Measurements from ENCODE around the gene SLAIN2.
"Not testable (repeated sequence)": the region's sequence is repeated elsewhere in the genome, so short reads cannot be mapped to it uniquely, and the experiment has no call there.

SLAIN2 gene

DNA sequence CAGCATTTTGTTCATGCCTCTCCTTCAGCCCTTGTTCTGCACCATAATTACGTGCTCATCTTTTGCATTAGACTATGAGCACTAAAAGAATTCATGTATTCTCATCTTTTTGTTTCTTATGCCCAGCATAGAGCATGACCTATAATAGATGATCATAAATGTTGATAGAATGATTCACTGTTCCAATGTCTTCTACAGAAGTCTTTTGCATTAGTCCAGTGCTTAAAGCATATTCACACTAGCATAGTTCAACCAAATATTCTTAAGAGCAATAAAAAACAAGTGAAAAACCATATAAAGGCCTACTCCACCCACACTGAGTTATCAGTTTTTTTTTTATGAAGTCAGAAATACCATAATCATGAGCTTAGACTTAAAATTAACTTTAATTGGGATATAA, 105.3 kb downstream of the SLAIN2 start:
- DNase-seq: no peak

DNA sequence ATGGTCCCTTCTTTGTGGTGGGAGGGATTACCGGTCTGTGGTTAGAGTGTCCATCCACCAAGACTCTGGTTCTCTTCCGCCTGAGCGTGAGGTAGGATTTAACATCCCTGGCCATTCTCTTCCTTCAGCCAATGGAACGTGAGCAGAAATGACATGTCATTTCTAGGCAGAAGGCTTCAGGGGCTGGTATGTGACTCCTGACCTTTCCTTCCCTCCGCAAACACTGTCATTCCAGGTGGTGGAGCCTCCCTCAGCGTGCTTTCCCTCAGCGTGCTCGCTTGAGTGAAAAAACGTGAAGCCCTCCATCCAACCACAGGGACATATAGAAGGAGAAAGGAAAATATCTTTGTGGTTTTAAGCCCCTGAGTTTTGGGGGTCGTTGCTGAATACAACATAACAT, 107.8 kb downstream of the SLAIN2 start:
- no peak for DNase-seq

DNA sequence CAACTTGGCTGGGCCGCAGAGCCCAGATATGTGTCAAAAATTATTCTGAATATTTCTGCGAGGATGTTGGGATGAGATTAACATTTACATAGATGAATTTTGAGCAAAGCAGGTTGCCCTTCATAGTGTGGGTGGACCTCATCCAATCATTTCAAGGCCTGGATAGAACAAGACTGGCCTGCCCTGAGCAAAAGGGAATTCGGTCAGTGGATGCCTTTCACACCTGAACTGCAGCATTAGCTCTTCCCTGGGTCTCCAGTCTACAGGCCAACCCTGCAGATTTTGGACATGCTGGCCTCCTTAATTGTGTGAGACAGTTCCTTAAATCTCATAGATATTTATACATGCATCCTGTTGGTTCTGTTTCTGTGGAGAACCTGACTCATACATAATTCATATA, 109.4 kb downstream of the SLAIN2 start:
- no peak for DNase-seq

DNA sequence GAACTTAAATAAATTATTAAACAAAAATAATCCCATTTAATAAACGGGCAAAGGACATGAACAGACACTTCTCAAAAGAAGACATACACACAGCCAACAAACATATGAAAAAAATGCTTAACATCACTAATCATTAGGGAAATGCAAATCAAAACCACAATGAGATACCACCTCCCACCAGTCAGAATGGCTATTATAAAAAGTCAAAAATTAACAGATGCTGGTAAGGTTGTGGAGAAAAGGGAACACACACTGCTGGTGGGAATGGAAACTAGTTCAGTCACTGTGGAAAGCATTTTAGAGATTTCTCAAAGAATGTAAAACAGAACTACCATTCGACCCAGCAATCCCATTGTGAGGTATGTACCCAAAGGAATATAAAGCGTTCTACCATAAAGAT, 110.3 kb downstream of the SLAIN2 start:
- DNase-seq: not testable (repeated sequence)

DNA sequence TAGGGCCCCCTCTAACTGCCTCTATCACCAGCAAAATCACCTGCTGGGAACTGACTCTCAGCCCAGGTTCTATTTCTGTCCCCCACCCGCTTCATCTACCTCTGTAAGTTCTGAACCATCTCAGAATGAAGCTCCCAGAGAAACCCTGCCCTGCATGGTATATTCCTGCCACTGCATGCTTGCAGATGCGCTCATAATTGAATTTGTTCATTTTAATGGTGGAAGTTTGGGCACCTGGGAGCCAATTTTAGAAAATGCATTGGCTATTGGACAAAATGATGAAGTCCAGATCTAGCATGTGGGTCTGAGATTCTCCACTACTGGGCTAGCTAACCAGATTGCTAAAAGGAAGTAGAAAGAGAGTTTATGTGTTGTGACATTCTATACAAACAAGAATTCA, 113.3 kb downstream of the SLAIN2 start:
- no peak for DNase-seq

DNA sequence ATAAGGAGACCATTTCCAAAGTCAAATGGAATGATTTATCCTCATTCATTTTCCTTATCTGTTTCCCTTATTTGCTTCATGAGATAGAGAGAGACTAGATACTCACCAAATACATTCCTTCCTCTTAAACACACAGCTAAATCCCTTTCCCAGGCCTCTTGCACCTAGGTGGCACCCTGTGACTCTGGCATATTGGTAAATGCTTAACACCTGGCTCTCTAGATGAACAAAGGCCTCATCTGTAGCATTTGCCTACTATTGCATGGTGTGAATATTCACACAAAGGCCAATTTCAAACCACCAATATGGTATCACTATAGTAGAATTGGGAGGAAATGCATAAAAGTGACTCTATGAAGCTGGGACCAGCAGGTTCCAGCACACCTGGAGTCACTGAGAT, 119.7 kb downstream of the SLAIN2 start:
- no peak for DNase-seq

DNA sequence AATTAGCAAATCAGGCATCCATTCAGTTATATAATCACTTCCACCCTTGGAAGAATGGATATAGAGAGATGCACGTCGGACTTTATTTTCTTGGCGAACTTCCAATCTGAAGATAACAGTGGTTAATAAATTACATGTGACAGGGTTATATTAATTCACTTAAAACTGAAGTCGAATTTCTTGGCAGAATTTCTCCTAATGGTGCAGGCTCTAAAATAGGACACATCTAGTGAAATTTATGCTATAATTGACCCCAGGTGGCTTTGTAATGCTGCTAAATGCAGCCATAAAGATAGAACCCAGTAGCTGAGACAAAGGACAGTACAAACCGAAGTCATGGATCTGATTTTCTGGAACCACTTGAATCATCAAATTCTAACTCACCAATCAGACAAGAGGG, 121.0 kb downstream of the SLAIN2 start:
- DNase-seq: no peak

DNA sequence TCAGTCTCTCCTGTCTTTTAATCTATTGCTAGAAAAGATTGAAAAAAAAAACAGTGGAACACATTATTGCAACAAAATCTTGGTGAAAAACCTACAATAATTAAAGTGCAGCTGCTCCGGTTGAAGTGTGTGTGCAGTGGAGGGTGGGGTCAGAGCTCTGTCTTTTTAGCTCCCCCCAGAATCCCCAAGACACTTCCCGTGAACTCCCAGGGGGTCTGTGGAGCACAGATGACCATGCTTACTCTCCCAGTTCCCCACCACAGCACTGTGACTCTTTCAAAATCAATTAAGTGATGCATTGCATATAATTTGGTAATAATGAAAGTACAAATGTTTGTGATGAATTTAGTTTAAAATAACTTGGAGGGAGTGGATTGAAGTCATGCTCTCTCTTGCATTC, 126.1 kb downstream of the SLAIN2 start:
- DNase-seq: no peak

DNA sequence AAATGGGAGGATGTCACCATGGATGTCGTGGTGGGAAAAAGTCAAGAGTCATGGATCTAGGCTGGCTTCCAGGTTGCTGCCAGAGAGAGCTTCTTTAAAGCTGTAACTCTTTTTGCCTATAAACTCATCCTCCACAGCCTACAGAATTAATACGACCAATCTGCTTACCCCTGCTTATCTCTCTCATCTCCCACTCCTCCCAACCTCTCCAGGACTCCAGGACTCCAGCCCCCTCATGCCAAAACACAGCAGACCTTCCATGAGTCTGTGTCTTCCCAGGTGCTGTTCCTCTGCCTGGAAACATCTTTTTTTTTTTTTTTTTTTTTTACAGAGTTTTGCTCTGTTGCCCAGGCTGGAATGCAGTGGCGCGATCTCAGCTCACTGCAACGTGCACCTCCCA, 126.6 kb downstream of the SLAIN2 start:
- no peak for DNase-seq

DNA sequence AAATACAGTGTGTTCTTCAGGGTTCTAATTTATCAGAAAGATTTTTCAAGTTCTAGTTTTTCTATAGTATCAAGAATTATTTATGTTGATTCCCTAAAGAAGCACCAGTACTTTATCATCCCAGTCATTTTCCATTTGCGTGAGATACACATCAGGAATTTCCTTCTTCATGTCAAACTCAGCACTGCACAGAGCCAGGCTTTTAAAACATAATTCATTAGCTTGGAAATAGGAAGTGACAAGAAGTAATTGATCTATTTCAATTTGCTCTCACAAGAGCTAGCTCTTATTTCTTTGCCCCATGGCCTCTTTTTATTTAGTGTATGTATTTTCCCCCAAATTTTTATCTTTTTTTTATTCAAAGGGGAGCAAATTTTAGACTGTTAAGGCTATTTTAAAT, 128.8 kb downstream of the SLAIN2 start:
- DNase-seq: no peak

DNA sequence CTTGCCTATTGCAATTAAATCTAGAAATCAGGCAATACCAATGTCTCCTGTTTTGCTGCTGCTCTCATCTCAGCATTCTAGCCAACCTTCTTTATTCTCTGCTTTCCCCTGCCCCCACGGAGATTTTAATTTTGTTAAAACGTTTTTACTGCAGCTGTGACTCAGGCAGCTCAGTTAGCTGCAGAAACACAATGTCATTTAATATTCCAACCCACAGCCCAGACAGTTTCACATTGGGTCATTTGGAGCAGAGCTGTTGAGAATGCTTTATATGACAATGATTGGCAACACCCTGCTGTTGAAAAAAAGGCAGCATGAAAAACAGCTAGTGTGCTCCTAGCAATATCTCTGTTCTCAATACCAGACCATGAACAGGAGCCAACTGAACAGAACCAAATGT, 129.2 kb downstream of the SLAIN2 start:
- DNase-seq: no peak

DNA sequence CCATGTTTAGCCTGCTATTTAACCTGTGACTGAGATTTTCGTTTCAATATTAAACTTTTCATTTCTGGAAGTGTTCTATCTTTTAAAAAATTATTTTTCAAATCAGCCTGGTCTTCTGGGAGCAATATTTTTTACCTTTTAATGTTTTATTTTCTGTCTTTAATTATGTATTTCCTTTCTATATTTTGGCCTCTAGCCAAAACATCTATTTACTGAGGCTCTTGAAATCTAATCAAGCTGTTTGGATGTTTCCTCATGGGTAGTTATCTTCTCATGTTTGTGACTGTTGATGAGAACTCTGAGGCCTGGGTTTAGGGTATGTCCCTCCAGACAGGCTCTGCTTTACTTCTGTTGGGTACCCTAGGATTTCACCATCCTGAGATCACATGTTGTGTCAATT, 131.5 kb downstream of the SLAIN2 start:
- DNase-seq: no peak

DNA sequence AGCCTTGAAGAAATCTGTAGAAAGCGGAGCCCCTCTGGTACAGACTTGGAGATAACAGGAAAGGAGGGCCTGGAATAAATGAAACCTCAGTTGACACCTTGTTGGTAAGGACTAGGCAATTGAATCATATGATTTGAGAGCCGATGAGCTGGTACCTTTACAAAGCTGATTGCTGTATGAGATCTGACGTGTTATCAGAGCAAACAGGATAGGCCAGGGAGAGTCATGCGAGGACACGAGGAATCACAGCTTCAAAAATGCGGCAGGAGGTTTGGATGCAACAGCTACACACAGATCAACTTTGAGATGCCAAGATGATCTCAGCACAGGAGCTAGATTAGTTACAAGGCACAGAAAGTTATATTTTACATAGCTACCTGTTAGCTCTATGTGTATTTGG, 134.4 kb downstream of the SLAIN2 start:
- DNase-seq: no peak

All from CD4-positive, alpha-beta T cell treated with Interferon alpha-2 for 1 hour (primary cell).